GM10847 (cell line): ENCODE results near the gene GMPS.

Experiments
- POLR2A ChIP-seq: IDR thresholded peaks from 2 replicates; pipeline ENCODE4 v1.6.1; 2011; ENCODE audit not compliant: insufficient read length; ENCODE audit errors: extremely low read depth

Gene GMPS

GRCh38 chr3:155970398-155970797 is 99.9 kb downstream of the GMPS start:
- TF ChIP-seq POLR2A: no peak

- no peak for TF ChIP-seq POLR2A
These were observed 102.6 kb downstream of the GMPS start for GRCh38 chr3:155972885-155973584.

- no peak for TF ChIP-seq POLR2A
These were observed 107.9 kb downstream of the GMPS start for GRCh38 chr3:155978324-155978723.

DNA sequence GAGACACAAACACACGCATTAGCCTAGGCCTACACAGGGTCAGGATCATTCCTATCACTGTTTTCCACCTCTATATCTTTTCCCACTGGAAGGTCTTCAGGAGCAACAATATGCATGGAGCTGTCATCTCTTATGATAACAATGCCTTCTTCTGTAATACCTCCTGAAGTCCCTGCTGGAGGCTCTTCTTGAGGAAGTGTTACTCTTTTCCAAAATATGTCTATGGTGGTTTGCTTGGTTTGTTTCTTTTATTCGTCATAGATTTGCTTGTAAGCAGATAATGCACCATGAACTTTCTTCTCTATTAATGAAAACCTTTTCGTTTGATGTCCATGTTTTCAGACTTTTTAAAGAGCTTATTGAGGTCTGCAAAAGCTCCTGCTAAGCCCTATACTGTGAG is 109.3 kb downstream of the GMPS start:
- TF ChIP-seq POLR2A: no peak

GRCh38 chr3:155981669-155982068 is 111.2 kb downstream of the GMPS start:
- TF ChIP-seq POLR2A: no peak

DNA sequence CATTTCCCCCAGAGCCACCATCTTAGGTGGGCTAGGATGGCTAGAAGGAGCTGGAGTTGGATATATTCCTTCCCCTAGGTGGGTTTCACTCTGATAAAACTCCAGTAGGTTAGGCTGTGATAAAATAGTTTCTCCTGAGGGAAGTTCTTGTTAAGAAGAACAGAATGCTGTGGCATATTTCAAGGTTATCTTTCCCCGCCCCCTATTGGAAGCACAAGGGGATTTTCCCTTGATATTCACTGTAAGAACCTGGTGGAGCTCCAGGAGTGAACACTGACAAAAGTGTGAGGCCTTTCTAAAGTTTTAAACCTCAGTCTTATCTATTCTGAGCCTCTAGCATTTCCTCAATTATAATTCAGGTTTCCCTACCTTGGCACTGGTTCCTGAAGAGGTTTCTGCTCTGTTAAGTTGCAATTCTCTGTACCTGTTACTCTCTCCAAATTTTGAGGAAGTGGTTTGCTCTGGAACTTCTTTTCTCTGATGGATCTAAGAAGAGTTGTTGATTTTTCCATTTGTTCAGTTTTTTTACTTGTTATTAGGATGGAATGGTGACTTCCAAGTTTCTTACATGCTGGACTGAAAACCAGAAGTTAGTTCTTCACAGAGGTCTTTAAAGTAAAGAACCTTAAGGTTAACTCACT is 113.5 kb downstream of the GMPS start:
- no peak for TF ChIP-seq POLR2A

- TF ChIP-seq POLR2A: no peak
These were observed 114.5 kb downstream of the GMPS start for GRCh38 chr3:155984791-155985417.

GRCh38 chr3:155989536-155989935 is 119.1 kb downstream of the GMPS start:
- TF ChIP-seq POLR2A: no peak

- no peak for TF ChIP-seq POLR2A
These were observed 120.8 kb downstream of the GMPS start for GRCh38 chr3:155991212-155991611.

GRCh38 chr3:155991847-155992246 is 121.4 kb downstream of the GMPS start:
- TF ChIP-seq POLR2A: no peak
